Measurements from ENCODE around the gene CUX1.
"Not testable (repeated sequence)": the region's sequence is repeated elsewhere in the genome, so short reads cannot be mapped to it uniquely, and the experiment has no call there.

The CUX1 gene

GRCh38 chr7:101880282-101881054 lies 63.0 kb downstream of the CUX1 start:
- FAIRE-seq (no peak), DNase-seq (ENCODE audit: insufficient read length) (no peak)
- no peak for TF ChIP-seq POLR2AphosphoS5 (IDR thresholded peaks at IDR 0.05; ENCODE audit: low read depth, low read length)

GRCh38 chr7:101882005-101882421 lies 64.6 kb downstream of the CUX1 start:
- no peak for DNase-seq (ENCODE audit: insufficient read length)
- TF ChIP-seq POLR2A (IDR thresholded peaks at IDR 0.05; ENCODE audit: low read depth, low read length) (no peak), TAF1 (IDR thresholded peaks at IDR 0.05; ENCODE audit: borderline replicate concordance, low read depth, low read length) (no peak), POLR2AphosphoS5 (IDR thresholded peaks at IDR 0.05; ENCODE audit: low read depth, low read length) (no peak)
- FAIRE-seq = no peak

- TF ChIP-seq POLR2A (IDR thresholded peaks at IDR 0.05; ENCODE audit: low read depth, low read length) = no peak
- TF ChIP-seq POLR2AphosphoS5 (IDR thresholded peaks at IDR 0.05; ENCODE audit: low read depth, low read length) = no peak
- no peak for TF ChIP-seq TAF1 (IDR thresholded peaks at IDR 0.05; ENCODE audit: borderline replicate concordance, low read depth, low read length)
- no peak for DNase-seq (ENCODE audit: insufficient read length)
- FAIRE-seq = no peak
Measured at GRCh38 chr7:101882595-101883564, 65.5 kb downstream of the CUX1 start.

GRCh38 chr7:101884671-101885596 lies 67.5 kb downstream of the CUX1 start:
- no peak for TF ChIP-seq POLR2A (IDR thresholded peaks at IDR 0.05; ENCODE audit: low read depth, low read length)
- TF ChIP-seq TAF1 (IDR thresholded peaks at IDR 0.05; ENCODE audit: borderline replicate concordance, low read depth, low read length) = no peak
- DNase-seq (ENCODE audit: insufficient read length) = peak; percentile 46
- peak; percentile 72 for FAIRE-seq

- TF ChIP-seq POLR2AphosphoS5 (IDR thresholded peaks at IDR 0.05; ENCODE audit: low read depth, low read length) = no peak
- TF ChIP-seq POLR2A (IDR thresholded peaks at IDR 0.05; ENCODE audit: low read depth, low read length) = no peak
- TF ChIP-seq TAF1 (IDR thresholded peaks at IDR 0.05; ENCODE audit: borderline replicate concordance, low read depth, low read length) = no peak
Measured at GRCh38 chr7:101885597-101885955, 68.2 kb downstream of the CUX1 start.

GRCh38 chr7:101887352-101887751 lies 69.9 kb downstream of the CUX1 start:
- not testable (repeated sequence) for DNase-seq (ENCODE audit: insufficient read length); FAIRE-seq

More at GRCh38 chr7:101885597-101885955, 68.2 kb downstream of the CUX1 start:
- DNase-seq (ENCODE audit: insufficient read length) (no peak), FAIRE-seq (no peak)

GRCh38 chr7:101888564-101888963 lies 71.1 kb downstream of the CUX1 start:
- not testable (repeated sequence) for DNase-seq (ENCODE audit: insufficient read length); FAIRE-seq

GRCh38 chr7:101890749-101891523 lies 73.5 kb downstream of the CUX1 start:
- FAIRE-seq = no peak
- TF ChIP-seq POLR2A (IDR thresholded peaks at IDR 0.05; ENCODE audit: low read depth, low read length) (no peak), POLR2AphosphoS5 (IDR thresholded peaks at IDR 0.05; ENCODE audit: low read depth, low read length) (no peak), TAF1 (IDR thresholded peaks at IDR 0.05; ENCODE audit: borderline replicate concordance, low read depth, low read length) (no peak)
- DNase-seq (ENCODE audit: insufficient read length) = no peak

GRCh38 chr7:101891936-101892640 lies 74.7 kb downstream of the CUX1 start:
- DNase-seq (ENCODE audit: insufficient read length) = no peak
- no peak for FAIRE-seq
- TF ChIP-seq TAF1 (IDR thresholded peaks at IDR 0.05; ENCODE audit: borderline replicate concordance, low read depth, low read length) = no peak
- TF ChIP-seq POLR2A (IDR thresholded peaks at IDR 0.05; ENCODE audit: low read depth, low read length) = no peak
- TF ChIP-seq POLR2AphosphoS5 (IDR thresholded peaks at IDR 0.05; ENCODE audit: low read depth, low read length) = no peak

GRCh38 chr7:101893341-101894082 lies 76.1 kb downstream of the CUX1 start:
- no peak for FAIRE-seq
- DNase-seq (ENCODE audit: insufficient read length) = no peak
- TF ChIP-seq POLR2A (IDR thresholded peaks at IDR 0.05; ENCODE audit: low read depth, low read length) = no peak
- TF ChIP-seq TAF1 (IDR thresholded peaks at IDR 0.05; ENCODE audit: borderline replicate concordance, low read depth, low read length) = no peak
- TF ChIP-seq POLR2AphosphoS5 (IDR thresholded peaks at IDR 0.05; ENCODE audit: low read depth, low read length) = no peak

All from GM12892 (cell line).